ENCODE results near the gene RSBN1L.

- TF ChIP-seq EP300 (IDR thresholded peaks at IDR 0.05; ENCODE audit: borderline replicate concordance in 1 of 2, low read depth in 1 of 2, low read length in 1 of 2) (no peak), TCF12 (IDR thresholded peaks at IDR 0.05) (no peak), ELF1 (IDR thresholded peaks at IDR 0.05) (no peak), CTCF (IDR thresholded peaks at IDR 0.05) (no peak), EZH2phosphoT487 (IDR thresholded peaks at IDR 0.05; ENCODE audit: borderline replicate concordance, low read depth) (no peak), REST (IDR thresholded peaks at IDR 0.05; ENCODE audit: low read depth, low read length) (no peak), POLR2AphosphoS5 (IDR thresholded peaks at IDR 0.05; ENCODE audit: low read depth, low read length) (no peak), GATA2 (CRISPR knock-in tag; IDR thresholded peaks at IDR 0.05) (no peak), ZBTB33 (IDR thresholded peaks at IDR 0.05; ENCODE audit: borderline replicate concordance, low read depth) (no peak), FOXM1 (IDR thresholded peaks at IDR 0.05; ENCODE audit: low read depth) (no peak)
Measured at GRCh38 chr7:77667459-77668086, 28.7 kb upstream of the RSBN1L start.
